ENCODE results near the gene ZNF236. TPM values are rescaled to one million over a fixed set of nuclear protein-coding genes. Genes with fewer than 3 reads are reported as not detected.

Gene ZNF236
- polyA plus RNA-seq, 1 donor from 2014 or later = 7.7 TPM

GRCh38 chr18:76927223-76927725 lies 104.9 kb downstream of the ZNF236 start:
- H4K20me1 ChIP-seq (ENCODE audit: insufficient read depth) = no peaks in the 10 kb centered on the region
- H3K36me3 ChIP-seq (ENCODE audit: insufficient read depth, low read length) = peaks cover 10% of the 10 kb centered on the region
- TF ChIP-seq CTCF (IDR thresholded peaks at IDR 0.05; ENCODE audit: poor library complexity, severe bottlenecking) (no peak), MXI1 (conservative IDR thresholded peaks at IDR 0.05; ENCODE audit: poor library complexity, severe bottlenecking) (no peak), RAD21 (conservative IDR thresholded peaks at IDR 0.05) (no peak), TAF1 (IDR thresholded peaks at IDR 0.05; ENCODE audit: low read depth) (no peak), SMC3 (conservative IDR thresholded peaks at IDR 0.05; ENCODE audit: poor library complexity) (no peak), REST (IDR thresholded peaks at IDR 0.05; ENCODE audit: borderline replicate concordance) (no peak), EZH2 (IDR thresholded peaks at IDR 0.05; ENCODE audit: borderline replicate concordance, insufficient read depth, low read length, poor library complexity, severe bottlenecking) (no peak), POLR2AphosphoS5 (IDR thresholded peaks at IDR 0.05) (no peak), EP300 (conservative IDR thresholded peaks at IDR 0.05; ENCODE audit: poor library complexity, severe bottlenecking) (no peak)

GRCh38 chr18:76928179-76928868 lies 106.0 kb downstream of the ZNF236 start:
- H3K36me3 ChIP-seq (ENCODE audit: insufficient read depth, low read length) = peaks cover 10% of the 10 kb centered on the region
- no peaks in the 10 kb centered on the region for H4K20me1 ChIP-seq (ENCODE audit: insufficient read depth)
- no peak overlapping the region for H3K9ac ChIP-seq (ENCODE audit: low read length)
- H3K9me3 ChIP-seq (ENCODE audit: low read length) = no peaks in the 10 kb centered on the region
- no peak overlapping the region for H3K4me3 ChIP-seq (ENCODE audit: low read length)
- no peak overlapping the region for H3K4me2 ChIP-seq (ENCODE audit: low read length)
- H3F3A ChIP-seq (ENCODE audit: insufficient read depth, low read length, poor library complexity, severe bottlenecking) = no peaks in the 10 kb centered on the region
- TF ChIP-seq TAF1 (IDR thresholded peaks at IDR 0.05; ENCODE audit: low read depth) = no peak
- TF ChIP-seq REST (IDR thresholded peaks at IDR 0.05; ENCODE audit: borderline replicate concordance) = no peak
- H3K9me2 ChIP-seq (ENCODE audit: insufficient read depth, low read length) = no peaks in the 10 kb centered on the region
- H3K79me2 ChIP-seq (replicated peaks; ENCODE audit: insufficient read depth, low read length) = no peaks in the 10 kb centered on the region
- H3K27ac ChIP-seq (ENCODE audit: low read length) = no peak overlapping the region
- no peak overlapping the region for H2AFZ ChIP-seq (ENCODE audit: low read depth, low read length)
- H3K27me3 ChIP-seq (ENCODE audit: insufficient read depth, low read depth, low read length) = no peaks in the 10 kb centered on the region

More at GRCh38 chr18:76927223-76927725, 104.9 kb downstream of the ZNF236 start:
- Histone ChIP-seq H3K27me3 (ENCODE audit: insufficient read depth, low read depth, low read length) (no peaks in the 10 kb centered on the region), H2AFZ (ENCODE audit: low read depth, low read length) (no peak overlapping the region), H3K27ac (ENCODE audit: low read length) (no peak overlapping the region), H3K9ac (ENCODE audit: low read length) (no peak overlapping the region), H3K9me3 (ENCODE audit: low read length) (no peaks in the 10 kb centered on the region), H3K4me2 (ENCODE audit: low read length) (no peak overlapping the region), H3K79me2 (replicated peaks; ENCODE audit: insufficient read depth, low read length) (no peaks in the 10 kb centered on the region), H3K4me3 (ENCODE audit: low read length) (no peak overlapping the region), H3K9me2 (ENCODE audit: insufficient read depth, low read length) (no peaks in the 10 kb centered on the region), H3F3A (ENCODE audit: insufficient read depth, low read length, poor library complexity, severe bottlenecking) (no peaks in the 10 kb centered on the region)

Measured in neural cell (in vitro differentiated cells).